D721Med (cell line): ENCODE results near the gene PCDH7.

Experiments used
- DNase-seq: peaks from one replicate; pipeline ENCODE4 v3.0.0; 2011; ENCODE audit warnings: low spot score; ENCODE audit not compliant: insufficient read length
- FAIRE-seq: peaks from 2 replicates; lab custom pipeline; 2011; peaks lifted over from hg19 to GRCh38; lab: Jason Lieb, UNC
- CTCF ChIP-seq: IDR thresholded peaks from 2 replicates; pipeline ENCODE4 v1.5.1; 2012; ENCODE audit warnings: mild to moderate bottlenecking, control low read depth; ENCODE audit not compliant: insufficient read depth; ENCODE audit errors: missing control alignments

The PCDH7 gene

GRCh38 chr4:30720021-30720660 lies at the start of gene PCDH7:
PCDH7 (plus strand) TSS chr4:30720369; CDS start chr4:30721423, 1,054 bp downstream.
- FAIRE-seq (no peak), DNase-seq (no peak)
- TF ChIP-seq CTCF: no peak

GRCh38 chr4:30671926-30672448 lies 48.2 kb upstream of the PCDH7 start:
- FAIRE-seq: no peak
- no peak for TF ChIP-seq CTCF
- DNase-seq: no peak

- DNase-seq (no peak), FAIRE-seq (no peak)
- no peak for TF ChIP-seq CTCF
Observed at GRCh38 chr4:30696191-30696590, 24.0 kb upstream of the PCDH7 start.

- DNase-seq: no peak
- peak; percentile 74 for FAIRE-seq
- peak; percentile 73 for TF ChIP-seq CTCF
Observed at GRCh38 chr4:30714408-30715031, 5.6 kb upstream of the PCDH7 start.

GRCh38 chr4:30716158-30716557 lies 4.0 kb upstream of the PCDH7 start:
- FAIRE-seq (peak; percentile 88), DNase-seq (no peak)
- peak; percentile 59 for TF ChIP-seq CTCF

- no peak for DNase-seq
- FAIRE-seq: no peak
- TF ChIP-seq CTCF: no peak
Observed at GRCh38 chr4:30716681-30717207, 3.4 kb upstream of the PCDH7 start.
